D721Med (cell line): ENCODE data around the gene TPRA1.
A peak's percentile ranks its signal among the peaks of the same experiment; 100 is the strongest.

Experiments used
- DNase-seq: peaks from one replicate; pipeline ENCODE4 v3.0.0; 2011; ENCODE audit warnings: low spot score; ENCODE audit not compliant: insufficient read length
- FAIRE-seq: peaks from 2 replicates; lab custom pipeline; 2011; peaks lifted over from hg19 to GRCh38; lab: Jason Lieb, UNC
- TF ChIP-seq, protein P1 (sequence below): IDR thresholded peaks from 2 replicates; pipeline ENCODE4 v1.5.1; 2012; ENCODE audit warnings: mild to moderate bottlenecking, control low read depth; ENCODE audit not compliant: insufficient read depth; ENCODE audit errors: missing control alignments

The TPRA1 gene

DNA sequence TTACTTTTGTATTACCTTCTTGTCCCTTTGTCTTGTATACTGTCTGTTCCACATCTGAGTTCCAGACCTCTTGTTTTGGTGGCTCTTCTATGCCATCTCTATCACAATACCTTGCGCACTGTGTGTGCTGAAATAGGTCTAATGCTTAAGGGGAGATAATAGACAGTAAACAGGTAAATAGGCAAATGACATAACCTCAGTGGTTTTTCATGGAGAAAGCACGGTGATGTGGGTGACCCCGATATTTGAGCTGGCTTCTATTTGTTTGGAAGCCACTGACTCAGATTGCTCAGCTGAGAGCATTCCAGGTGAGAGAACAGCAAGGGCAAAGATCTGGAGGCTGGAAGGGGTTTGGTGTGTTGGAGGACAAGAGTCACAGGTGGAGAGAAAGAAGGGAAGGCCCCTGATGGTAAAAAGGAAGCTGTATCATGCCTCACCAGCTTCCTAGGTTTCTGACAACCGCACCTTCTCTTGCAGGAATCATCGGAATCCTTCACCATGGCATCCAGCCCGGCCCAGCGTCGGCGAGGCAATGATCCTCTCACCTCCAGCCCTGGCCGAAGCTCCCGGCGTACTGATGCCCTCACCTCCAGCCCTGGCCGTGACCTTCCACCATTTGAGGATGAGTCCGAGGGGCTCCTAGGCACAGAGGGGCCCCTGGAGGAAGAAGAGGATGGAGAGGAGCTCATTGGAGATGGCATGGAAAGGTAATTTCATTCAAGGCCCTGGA is 8.5 kb upstream of the TPRA1 start:
- no peak for DNase-seq
- FAIRE-seq: no peak
- TF ChIP-seq, protein P1, sequence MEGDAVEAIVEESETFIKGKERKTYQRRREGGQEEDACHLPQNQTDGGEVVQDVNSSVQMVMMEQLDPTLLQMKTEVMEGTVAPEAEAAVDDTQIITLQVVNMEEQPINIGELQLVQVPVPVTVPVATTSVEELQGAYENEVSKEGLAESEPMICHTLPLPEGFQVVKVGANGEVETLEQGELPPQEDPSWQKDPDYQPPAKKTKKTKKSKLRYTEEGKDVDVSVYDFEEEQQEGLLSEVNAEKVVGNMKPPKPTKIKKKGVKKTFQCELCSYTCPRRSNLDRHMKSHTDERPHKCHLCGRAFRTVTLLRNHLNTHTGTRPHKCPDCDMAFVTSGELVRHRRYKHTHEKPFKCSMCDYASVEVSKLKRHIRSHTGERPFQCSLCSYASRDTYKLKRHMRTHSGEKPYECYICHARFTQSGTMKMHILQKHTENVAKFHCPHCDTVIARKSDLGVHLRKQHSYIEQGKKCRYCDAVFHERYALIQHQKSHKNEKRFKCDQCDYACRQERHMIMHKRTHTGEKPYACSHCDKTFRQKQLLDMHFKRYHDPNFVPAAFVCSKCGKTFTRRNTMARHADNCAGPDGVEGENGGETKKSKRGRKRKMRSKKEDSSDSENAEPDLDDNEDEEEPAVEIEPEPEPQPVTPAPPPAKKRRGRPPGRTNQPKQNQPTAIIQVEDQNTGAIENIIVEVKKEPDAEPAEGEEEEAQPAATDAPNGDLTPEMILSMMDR: no peak

DNA sequence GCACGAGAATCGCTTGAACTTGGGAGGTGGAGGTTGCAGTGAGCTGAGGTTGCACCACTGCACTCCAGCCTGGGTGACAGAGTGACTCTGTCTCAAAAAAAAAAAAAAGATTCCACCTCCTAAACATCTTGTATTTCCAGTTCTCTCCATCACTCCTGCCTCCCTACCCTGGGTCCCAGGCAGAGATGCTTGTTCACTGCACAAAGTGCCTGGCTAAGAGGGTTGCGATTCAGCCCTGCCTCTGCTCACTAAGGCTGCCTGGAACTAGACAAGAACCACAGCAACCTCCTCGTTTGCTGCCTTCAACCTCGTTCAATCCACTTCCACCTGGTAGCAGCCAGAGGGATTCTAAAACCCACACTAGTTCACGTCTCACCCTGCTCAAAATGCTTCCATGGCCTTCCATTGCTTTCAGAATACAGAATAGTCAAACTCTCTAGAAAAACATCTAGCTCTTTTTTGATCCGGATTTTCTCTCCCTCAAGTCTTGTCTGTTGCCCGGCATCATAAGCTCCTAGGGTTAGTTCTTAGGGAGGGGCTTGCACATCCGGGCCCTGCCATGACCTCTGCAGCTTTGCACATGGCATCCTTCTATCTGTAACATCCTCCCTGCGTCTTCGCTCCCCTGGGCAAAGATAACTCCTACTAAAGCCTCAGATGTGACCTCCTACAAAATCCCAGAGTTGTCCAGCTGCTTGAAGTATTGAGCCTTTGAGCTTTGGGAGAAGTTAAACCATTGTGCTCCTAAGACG is 6.7 kb upstream of the TPRA1 start:
- FAIRE-seq (no peak), DNase-seq (peak; percentile 63)
- TF ChIP-seq, protein P1: no peak

DNA sequence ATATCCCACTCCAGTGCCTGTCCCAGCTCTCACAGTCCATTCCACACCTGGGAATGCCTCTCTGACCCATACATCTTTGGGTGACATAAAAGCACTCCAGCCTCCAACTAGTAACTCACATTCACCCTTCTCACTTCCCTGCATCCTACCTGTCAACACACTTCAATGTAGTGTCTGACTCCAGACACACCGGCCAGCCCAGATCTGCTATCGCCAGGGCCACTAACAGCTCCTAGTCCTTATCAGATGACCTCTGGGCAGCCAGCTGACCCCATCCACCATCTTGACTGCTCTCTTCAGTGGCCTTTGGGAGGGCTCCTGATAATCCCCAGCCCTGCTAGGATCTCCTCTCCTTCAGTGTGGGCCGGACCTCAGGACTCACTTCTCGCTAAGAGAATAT is 4.8 kb upstream of the TPRA1 start:
- DNase-seq (no peak), FAIRE-seq (no peak)
- TF ChIP-seq, protein P1: no peak

- no peak for DNase-seq
- TF ChIP-seq, protein P1: no peak
- FAIRE-seq: no peak
These were observed 2.6 kb upstream of the TPRA1 start for GRCh38 chr3:127593178-127593577.

DNA sequence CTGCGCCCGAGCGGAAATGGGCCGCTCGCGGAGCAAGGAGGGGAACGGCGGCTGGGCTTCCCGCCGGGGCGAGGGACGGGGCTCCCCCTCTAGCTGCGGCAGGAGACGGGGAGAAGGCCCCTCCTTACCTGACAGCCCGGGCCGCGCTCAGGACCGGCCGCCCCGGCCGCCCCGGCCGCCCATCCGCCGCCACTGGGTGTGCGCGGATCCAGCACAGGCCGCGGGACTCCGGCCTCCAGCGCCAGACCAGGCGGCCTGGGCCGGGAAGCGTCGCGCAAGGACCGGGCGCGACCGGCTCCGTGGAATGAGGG is 296 bp downstream of the TPRA1 start:
- FAIRE-seq (no peak), DNase-seq (no peak)
- TF ChIP-seq, protein P1: no peak

GRCh38 chr3:127589600-127590281 is 792 bp downstream of the TPRA1 start:
- FAIRE-seq (no peak), DNase-seq (no peak)
- TF ChIP-seq, protein P1: no peak
